GM19043 (cell line): ENCODE data around the gene UBAC2.

ENCODE experiments used
- ATAC-seq: cut with Tn5 transposase; IDR thresholded peaks from one replicate; pipeline ENCODE4 v1.9.1; 2021; ENCODE audit warnings: low read depth; ENCODE audit not compliant: unreplicated experiment

The UBAC2 gene

GRCh38 chr13:99179460-99179859, 21.2 kb upstream of the UBAC2 start:
- ATAC-seq: no peak

- ATAC-seq: no peak
Observed at GRCh38 chr13:99182439-99182838, 18.2 kb upstream of the UBAC2 start.

GRCh38 chr13:99185606-99186005, 15.0 kb upstream of the UBAC2 start:
- no peak for ATAC-seq

- no peak for ATAC-seq
Observed at GRCh38 chr13:99190147-99190985, 10.3 kb upstream of the UBAC2 start.

GRCh38 chr13:99191336-99191899, 9.2 kb upstream of the UBAC2 start:
- ATAC-seq: no peak

- ATAC-seq: no peak
Observed at GRCh38 chr13:99191900-99192399, 8.7 kb upstream of the UBAC2 start.

- ATAC-seq: no peak
Observed at GRCh38 chr13:99192480-99192879, 8.2 kb upstream of the UBAC2 start.

GRCh38 chr13:99193152-99193551, 7.5 kb upstream of the UBAC2 start:
- no peak for ATAC-seq

- no peak for ATAC-seq
Observed at GRCh38 chr13:99196466-99197116, 4.1 kb upstream of the UBAC2 start.

GRCh38 chr13:99197117-99197651, 3.5 kb upstream of the UBAC2 start:
- no peak for ATAC-seq

GRCh38 chr13:99199541-99200431, 868 bp upstream of the UBAC2 start:
- peak; percentile 0 for ATAC-seq

GRCh38 chr13:99203601-99204579, 3.2 kb downstream of the UBAC2 start:
- no peak for ATAC-seq

GRCh38 chr13:99205621-99206220, 5.1 kb downstream of the UBAC2 start:
- ATAC-seq: no peak

- no peak for ATAC-seq
Observed at GRCh38 chr13:99206226-99206625, 5.6 kb downstream of the UBAC2 start.

- no peak for ATAC-seq
Observed at GRCh38 chr13:99206873-99207272, 6.2 kb downstream of the UBAC2 start.

- ATAC-seq: no peak
Observed at GRCh38 chr13:99207511-99207910, 6.9 kb downstream of the UBAC2 start.

- ATAC-seq: no peak
Observed at GRCh38 chr13:99208185-99208584, 7.5 kb downstream of the UBAC2 start.

GRCh38 chr13:99208845-99209527, 8.3 kb downstream of the UBAC2 start:
- ATAC-seq: no peak
